HG03432 (cell line): Measurements from ENCODE around the gene PARD6B.
A peak's percentile ranks its signal among the peaks of the same experiment; 100 is the strongest.
"Not testable (repeated sequence)": the region's sequence is repeated elsewhere in the genome, so short reads cannot be mapped to it uniquely, and the experiment has no call there.

Source experiments
- ATAC-seq: cut with Tn5 transposase; IDR thresholded peaks from one replicate; pipeline ENCODE4 v1.9.1; 2021; ENCODE audit warnings: mild to moderate bottlenecking, moderate library complexity; ENCODE audit not compliant: unreplicated experiment

PARD6B gene

DNA sequence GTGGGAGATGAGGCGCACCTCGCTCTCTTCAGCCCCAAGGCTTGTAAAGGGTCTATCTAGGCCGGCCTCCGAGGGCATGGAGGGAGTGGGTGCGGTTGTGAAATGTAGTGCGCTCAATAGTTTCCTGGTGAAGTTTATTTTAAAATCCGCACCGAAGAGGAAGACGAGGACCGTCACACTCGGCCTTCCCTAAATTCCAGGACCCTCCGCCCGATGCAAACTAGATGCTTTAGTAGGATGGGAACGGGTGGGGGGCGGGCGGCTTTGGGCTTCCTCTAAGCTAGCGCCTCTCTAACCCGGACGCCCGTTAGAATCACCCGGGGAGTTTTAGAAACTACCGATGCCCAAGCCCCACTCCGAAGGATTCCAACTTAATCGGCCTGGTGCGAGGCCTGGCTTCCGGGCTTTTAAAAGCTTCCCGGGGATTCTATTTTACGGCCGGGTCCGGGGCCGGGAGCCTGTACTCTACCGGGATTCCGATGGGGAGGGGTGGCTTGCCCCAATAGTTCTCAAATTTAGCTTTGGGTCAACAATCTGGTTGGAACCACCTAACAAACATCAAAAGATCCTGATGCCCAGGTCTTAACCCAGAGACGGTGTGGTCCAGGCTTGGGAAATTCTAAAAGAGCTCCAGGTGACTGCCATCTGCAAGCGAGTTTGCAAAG, 62.9 kb downstream of the PARD6B start:
- peak; percentile 0 for ATAC-seq

DNA sequence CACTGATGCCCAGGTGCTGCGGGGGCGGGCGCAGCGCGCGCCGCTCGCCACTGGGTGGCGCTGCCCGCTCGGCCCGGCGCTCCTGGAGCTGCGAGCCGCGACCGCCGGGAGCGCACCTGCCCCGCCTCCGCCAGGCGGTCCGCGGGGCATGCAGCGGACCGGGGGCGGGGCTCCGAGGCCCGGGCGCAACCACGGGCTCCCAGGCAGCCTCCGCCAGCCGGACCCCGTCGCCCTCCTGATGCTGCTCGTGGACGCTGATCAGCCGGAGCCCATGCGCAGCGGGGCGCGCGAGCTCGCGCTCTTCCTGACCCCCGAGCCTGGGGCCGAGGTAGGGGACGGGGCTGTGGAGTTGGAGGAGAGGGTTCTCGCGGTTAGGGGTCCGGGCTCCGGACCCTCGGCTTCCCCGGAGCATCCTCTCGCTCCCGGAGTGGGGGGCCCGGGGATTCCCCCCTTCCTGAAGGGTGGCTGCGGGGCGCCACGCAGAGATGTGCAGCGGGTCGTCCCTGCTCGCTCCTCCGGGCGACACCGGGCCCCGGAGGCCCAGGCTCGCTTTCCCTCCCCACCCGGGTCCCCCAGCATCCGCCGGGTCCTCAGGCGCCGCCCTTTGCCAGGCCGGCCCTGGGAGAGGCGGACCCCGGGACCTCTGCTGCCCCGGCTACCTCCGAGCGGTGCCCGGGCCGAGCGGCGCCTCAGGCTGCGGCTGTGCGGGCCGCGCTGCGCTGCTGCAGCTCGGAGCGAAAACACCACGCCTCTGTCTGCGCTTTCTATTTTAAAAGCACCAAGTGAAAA, 63.7 kb downstream of the PARD6B start, which contains the start of gene BCAS4:
Gene BCAS4 (plus strand): TSS at position 216 of the 789 bp plus-strand sequence. CDS start 23 bp downstream, at position 239.
- peak; percentile 67 for ATAC-seq

DNA sequence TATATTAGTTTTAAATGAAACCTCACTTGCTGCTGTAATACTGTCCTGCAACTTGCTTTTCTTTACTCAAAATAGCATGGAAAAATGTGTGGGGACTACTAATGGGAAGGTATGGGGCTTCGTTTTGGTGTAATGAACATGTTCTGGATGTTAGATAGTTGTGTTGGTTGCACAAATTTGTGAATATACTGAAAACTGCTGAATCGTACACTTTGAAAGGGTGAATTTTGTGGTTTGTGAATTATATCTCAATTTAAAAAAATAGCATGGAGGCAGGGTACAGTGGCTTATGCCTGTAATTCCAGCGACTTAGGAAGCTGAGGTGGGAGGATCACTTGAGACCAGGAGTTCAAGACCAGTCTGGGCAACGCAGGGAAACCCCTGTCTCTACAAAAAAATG, 65.8 kb downstream of the PARD6B start:
- ATAC-seq = no peak

DNA sequence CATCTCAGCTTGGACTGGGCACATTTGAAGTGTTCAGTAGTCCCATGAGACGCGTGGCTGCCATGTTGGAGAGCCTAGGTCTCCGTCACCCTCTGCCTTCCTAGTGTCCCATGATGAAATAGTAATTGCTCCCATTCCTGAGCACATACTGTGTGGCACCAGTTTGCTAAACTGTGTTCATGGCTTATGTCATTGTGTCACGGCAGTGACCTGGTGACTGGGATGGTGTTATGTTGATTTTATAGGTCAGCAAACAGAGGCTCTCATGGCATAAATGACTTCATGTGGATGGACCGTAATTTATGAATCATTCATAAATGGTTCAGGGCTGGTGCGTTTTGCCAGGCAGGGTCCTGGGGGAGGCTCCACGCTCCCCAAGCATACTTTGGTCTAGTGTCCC, 67.3 kb downstream of the PARD6B start:
- no peak for ATAC-seq

DNA sequence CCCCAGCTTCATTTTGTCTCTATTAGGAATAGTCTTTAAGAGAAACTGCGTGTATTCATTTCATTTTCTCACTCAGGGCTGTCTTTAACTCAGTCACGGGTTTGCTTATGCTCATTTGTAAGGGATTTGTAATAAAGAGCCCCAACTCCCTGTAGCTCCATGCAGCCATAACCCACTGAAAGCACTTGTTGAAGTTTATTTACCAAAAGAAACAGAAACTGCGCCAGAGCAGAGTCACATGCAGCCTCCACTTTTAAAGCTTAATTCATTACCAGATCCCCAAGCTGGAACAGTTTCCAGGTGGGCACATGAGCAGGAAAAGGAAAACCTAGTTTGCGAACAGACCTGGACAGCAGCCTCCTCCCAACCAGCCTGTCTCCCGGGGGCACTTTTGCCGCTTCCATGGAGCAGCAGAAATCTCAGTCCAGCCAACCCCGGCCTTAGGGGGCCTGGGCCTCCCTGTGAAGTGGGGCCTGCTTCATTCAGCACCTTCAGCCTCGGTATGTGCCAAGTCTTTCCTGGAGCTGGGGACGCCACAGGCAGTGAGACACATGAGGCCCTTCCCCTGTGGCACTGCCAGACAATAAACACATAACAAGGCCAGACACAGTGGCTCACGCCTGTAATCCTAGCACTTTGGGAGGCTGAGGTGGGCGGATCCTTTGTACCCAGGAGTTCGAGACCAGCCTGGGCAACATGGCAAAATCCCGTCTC, 68.0 kb downstream of the PARD6B start:
- no peak for ATAC-seq

DNA sequence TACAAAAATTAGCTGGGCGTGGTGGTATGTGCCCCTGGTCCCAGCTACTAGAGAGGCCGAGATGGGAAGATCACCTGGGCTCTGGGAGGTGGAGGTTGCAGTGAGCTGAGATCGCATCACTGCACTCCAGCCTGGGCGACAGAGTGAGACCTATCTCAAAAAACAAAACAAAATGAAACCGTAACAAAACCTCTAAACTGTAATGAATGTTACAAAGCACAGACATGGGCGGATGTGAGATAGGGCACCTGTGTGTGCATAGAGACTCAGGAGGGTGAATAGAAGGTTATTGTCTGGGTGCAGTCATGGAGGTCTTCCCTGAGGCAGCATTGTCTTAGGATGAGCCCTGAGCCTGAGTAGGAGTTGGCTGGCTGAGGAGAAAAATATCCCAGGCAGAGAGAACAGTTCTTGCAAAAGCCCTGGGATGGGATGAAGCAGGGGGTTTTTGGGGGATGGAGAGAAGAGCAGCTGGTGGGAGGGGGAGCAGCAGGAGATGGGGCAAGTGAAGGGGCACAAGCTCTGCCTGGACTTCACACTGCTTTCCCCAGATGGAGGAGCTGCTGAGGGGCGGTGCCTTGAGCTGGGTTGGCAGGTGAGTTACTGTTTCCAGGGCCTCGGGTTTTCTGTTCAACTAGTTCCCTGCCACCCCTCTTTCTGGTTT, 68.6 kb downstream of the PARD6B start:
- ATAC-seq = no peak

DNA sequence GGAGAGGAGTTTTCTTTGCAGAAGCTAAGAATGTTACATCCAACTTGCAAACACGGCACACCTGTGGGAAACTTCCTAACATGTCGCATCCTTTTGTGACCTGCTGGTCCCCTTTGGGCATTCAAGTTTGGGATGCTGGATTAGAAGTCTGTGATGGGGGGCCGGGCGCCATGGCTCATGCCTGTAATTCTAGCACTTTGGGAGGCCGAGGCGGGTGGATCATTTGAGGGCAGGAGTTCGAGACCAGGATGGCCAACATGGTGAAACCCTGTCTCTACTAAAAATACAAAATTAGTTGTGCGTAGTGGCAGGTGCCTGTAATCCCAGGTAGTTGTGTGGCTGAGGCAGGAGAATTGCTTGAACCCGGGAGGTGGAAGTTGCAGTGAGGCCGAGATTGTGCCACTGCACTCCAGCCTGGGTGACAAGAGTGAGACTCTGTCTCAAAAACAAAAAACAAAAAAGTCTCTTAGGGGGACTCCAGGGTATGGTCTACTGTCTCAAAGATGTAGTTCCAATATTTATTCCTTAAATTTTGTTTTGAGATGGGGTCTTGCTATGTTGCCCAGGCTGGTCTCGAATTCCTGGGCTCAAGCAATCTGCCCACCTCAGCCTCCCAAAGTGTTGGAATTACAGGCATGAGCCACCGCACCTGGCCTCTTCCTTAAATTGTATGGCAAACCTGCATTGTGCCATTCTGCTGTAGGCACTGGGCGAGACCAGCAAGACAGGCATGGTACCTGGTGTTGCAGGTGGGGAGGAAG, 69.8 kb downstream of the PARD6B start:
- not testable (repeated sequence) for ATAC-seq

DNA sequence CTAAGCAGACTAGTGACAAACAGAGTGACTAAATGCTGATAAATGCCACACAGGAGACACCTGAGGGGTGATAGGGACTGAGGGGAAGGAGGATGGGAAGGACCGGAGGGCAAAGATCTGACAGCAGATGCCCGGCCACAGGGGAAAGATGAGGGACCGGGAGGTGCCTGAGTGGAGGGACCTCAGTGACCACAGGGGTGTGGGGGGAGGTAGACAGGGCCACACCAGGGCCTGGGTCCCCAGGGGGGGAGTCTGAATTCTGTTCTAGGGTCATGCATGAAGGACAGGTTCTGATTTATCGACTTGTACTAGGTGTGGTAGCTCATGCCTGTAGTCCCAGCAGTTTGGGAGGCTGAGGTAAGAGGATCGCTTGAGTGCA, 70.4 kb downstream of the PARD6B start:
- ATAC-seq = no peak

DNA sequence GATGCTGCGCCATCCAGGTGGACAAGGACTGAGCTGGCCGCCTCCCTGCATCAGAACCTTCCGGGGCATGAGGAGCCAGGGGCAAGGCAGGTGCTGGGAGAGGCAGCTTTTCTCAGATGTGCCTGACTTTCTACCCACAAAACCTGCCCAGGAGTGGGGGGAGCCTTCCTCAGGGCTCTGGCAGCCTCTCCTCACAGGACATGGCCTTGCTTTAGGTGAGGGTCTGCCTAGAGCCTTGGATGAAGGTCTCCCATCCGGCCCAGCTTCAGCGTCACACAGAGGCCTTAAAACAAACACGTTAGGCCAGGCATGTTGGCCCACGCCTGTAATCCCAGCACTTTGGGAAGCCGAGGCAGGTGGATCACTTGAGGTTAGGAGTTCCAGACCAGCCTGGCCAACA, 70.9 kb downstream of the PARD6B start:
- no peak for ATAC-seq

DNA sequence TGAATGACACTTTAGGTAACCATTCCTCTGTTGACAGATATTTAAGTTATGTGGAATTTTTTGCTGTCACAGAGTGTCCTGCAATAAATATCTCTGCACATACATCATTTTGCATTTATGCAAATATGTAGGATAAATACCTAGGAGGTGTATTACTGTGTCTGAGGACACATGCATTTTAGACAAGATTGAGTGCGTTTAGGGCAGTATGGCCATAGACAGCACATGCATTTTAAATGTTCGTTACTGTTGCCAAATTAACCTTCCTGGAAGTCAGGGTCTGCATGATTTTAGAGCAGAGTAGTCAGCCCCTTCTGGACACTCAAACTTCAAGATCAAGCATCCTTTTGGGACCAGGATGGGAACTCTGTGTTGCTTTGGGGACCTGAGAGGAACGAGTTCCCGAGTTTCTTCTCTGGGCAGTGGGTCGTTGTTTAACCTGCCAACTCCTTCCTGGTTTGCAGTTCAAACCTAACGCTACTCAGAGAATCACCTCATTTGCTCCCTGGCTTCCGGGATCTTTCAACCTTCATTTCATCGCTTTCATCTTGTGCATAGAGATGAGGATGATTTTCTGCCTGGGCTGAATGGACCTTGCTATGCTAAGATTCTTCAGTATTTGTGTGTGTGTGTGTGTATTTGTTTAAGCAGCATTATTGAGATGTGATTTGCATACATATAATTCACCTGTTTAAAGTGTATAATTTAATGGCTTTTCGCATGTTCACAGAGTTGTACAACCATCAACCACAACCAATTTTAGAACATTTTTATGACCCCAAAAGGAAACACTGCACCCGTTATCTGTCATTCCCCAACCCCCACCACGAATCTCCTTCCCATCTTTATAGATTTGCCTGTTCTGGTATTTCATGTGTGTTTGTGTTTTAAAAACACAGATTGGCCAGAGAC, 73.3 kb downstream of the PARD6B start:
- ATAC-seq = no peak

DNA sequence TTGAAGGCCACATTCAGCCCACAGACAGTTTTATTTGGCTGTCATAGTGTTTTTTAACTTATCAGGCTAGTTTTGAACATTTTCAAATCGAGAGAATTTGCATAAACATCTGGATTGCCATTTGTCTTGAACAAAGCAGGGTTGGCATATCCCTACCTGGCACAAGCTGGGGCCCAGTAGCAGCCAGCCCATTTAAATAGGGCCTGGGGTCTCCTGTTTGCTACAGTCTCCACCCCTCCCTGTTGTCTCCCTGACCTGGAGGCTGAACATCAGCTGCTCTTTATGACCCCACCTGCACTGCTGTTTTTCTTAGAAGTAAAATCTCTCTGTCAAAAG, 73.9 kb downstream of the PARD6B start:
- no peak for ATAC-seq

DNA sequence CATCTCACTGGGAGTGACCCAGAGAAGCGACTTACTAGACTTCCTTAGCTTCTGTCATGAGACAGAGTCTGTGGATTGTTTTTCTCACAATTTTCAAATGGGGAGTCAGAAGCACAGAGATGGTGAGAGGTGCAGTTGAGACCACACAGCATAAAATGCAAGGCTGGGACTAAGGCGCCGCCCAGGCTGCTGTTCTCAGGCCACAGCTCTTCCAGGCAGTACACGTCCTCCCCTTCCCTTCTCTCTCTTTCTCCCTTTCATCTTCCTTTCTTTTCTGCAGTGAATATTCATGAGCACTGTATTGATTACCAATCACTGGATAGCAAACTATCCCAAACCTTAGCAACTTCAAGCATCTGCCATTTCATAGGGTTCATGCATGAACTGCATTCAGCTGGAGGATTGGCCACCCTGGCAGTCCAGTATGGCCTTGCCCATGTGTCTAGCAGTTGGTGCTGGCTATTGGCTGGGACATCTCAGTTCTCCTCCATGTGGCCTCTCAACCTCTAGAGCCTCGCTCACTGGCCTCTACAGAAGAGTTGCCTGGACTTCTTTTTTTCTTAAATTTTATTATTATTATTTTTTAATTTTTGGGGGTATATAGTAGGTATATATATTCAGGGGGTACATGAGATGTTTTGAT, 74.9 kb downstream of the PARD6B start:
- no peak for ATAC-seq
